B cell (primary cell): Measurements from ENCODE around the gene C21orf58. TPM values are rescaled to one million over a fixed set of nuclear protein-coding genes. Genes with fewer than 3 reads are reported as not detected.
A peak's percentile ranks its signal among the peaks of the same experiment; 100 is the strongest.

ENCODE experiments used
- ATAC-seq: fragments of 200-7000 bp; cut with Tn5 transposase; one replicate; pipeline ENCODE4 v1.10.0; 2021; ENCODE audit warnings: low read depth, mild to moderate bottlenecking, moderate number of reproducible peaks, moderate library complexity
- CTCF ChIA-PET: fragments of 350-600 bp; sonication (Branson Sonifier 250); formaldehyde crosslinking; loops from one replicate; lab custom pipeline; 2021; ENCODE audit warnings: antibody characterized with exemption, inconsistent platforms; lab: Charles Lee
- POLR2A ChIA-PET: fragments of 350-600 bp; sonication (Branson Sonifier 250); formaldehyde crosslinking; loops from one replicate; lab custom pipeline; 2021; ENCODE audit warnings: antibody characterized with exemption; lab: Charles Lee
- DNase-seq: peaks from one replicate; pipeline ENCODE4 v3.0.0; 2013
- H2AFZ ChIP-seq: 2 replicates; pipeline ENCODE4 v1.6.1; 2012; ENCODE audit warnings: mild to moderate bottlenecking, low read depth, low read length; ENCODE audit not compliant: insufficient read depth, poor library complexity, severe bottlenecking
- H3K27ac ChIP-seq, 2 donors: 1 replicate in 1 of 2; 2 replicates in 1 of 2; pipeline ENCODE4 v1.5.1; 2012 to 2013; ENCODE audit warnings: low read length in 2 of 2, mild to moderate bottlenecking in 2 of 2, moderate library complexity in 1 of 2
- H3K27me3 ChIP-seq, 4 experiments: fragments of 200-600 bp in 1 of 4; sonication (generic) in 1 of 4; replicated peaks in 1 of 4; 1 replicate in 2 of 4; 2 replicates in 2 of 4; pipeline versions ENCODE4 v1.6.1 to v1.7.0; 2013 to 2016; ENCODE audit warnings: low read length in 3 of 4, mild to moderate bottlenecking in 2 of 4, mixed read lengths in 1 of 4, moderate library complexity in 1 of 4; ENCODE audit not compliant: insufficient read depth in 4 of 4, control insufficient read depth in 3 of 4; ENCODE audit errors: control extremely low read depth in 1 of 4
- H3K36me3 ChIP-seq, 2 experiments: replicated peaks in 1 of 2; 1 replicate in 1 of 2; 2 replicates in 1 of 2; pipeline versions ENCODE4 v1.6.1 to v1.7.1; 2013; ENCODE audit warnings: low read length in 1 of 2; ENCODE audit not compliant: insufficient read depth in 2 of 2, control insufficient read depth in 1 of 2; ENCODE audit errors: control extremely low read depth in 1 of 2, extremely low read depth in 1 of 2
- H3K4me1 ChIP-seq, 2 donors: fragments of 200-600 bp in 1 of 2; sonication (generic) in 1 of 2; 1 replicate in 1 of 2; 2 replicates in 1 of 2; pipeline versions ENCODE4 v1.5.1 to v1.6.1; 2013 to 2017; ENCODE audit warnings: low read length in 2 of 2; ENCODE audit not compliant: control insufficient read depth in 2 of 2, insufficient read depth in 2 of 2
- H3K4me2 ChIP-seq: replicated peaks from 2 replicates; pipeline ENCODE3; 2012; ENCODE audit warnings: mild to moderate bottlenecking, low read depth, low read length; ENCODE audit not compliant: poor library complexity, severe bottlenecking
- H3K4me3 ChIP-seq, 5 experiments: fragments of 200-600 bp in 1 of 5; sonication (generic) in 1 of 5; 1 replicate in 3 of 5; 2 replicates in 2 of 5; pipeline versions ENCODE4 v1.5.1 to v1.7.0; 2011 to 2016; ENCODE audit warnings: low read length in 4 of 5, mild to moderate bottlenecking in 4 of 5, low read depth in 2 of 5, control low read depth in 1 of 5, moderate library complexity in 1 of 5; ENCODE audit not compliant: insufficient read depth in 1 of 5; ENCODE audit errors: control extremely low read depth in 1 of 5, extremely low read depth in 1 of 5
- H3K79me2 ChIP-seq: fragments of 200-600 bp; sonication (generic); one replicate; pipeline ENCODE4 v1.6.0; 2016; ENCODE audit warnings: low read length; ENCODE audit not compliant: control insufficient read depth, insufficient read depth
- H3K9ac ChIP-seq: fragments of 200-600 bp; sonication (generic); 2 replicates; pipeline ENCODE4 v1.6.1; 2017; ENCODE audit warnings: mild to moderate bottlenecking, low read length, moderate library complexity
- H3K9me3 ChIP-seq, 3 donors: one replicate each; pipeline versions ENCODE4 v1.6.1 to v1.7.1; 2013; ENCODE audit warnings: low read length in 2 of 3; ENCODE audit not compliant: control insufficient read depth in 2 of 3, insufficient read depth in 1 of 3; ENCODE audit errors: control extremely low read depth in 1 of 3
- H4K20me1 ChIP-seq: 2 replicates; pipeline ENCODE4 v1.6.0; 2012; ENCODE audit warnings: mild to moderate bottlenecking, low read length; ENCODE audit not compliant: insufficient read depth, control insufficient read depth, poor library complexity, severe bottlenecking
- H3K27ac Mint-ChIP-seq: one replicate; pipeline ENCODE4 v1.8.0; 2021; ENCODE audit warnings: mixed read lengths
- H3K27me3 Mint-ChIP-seq: one replicate; pipeline ENCODE4 v1.8.0; 2021; ENCODE audit warnings: mixed read lengths
- H3K4me1 Mint-ChIP-seq: one replicate; pipeline ENCODE4 v1.8.0; 2021; ENCODE audit warnings: mixed read lengths
- H3K4me3 Mint-ChIP-seq: one replicate; pipeline ENCODE4 v1.8.0; 2021; ENCODE audit warnings: mixed read lengths
- H3K9me3 Mint-ChIP-seq: one replicate; pipeline ENCODE4 v1.8.0; 2022; ENCODE audit warnings: mixed read lengths; ENCODE audit not compliant: insufficient read depth
- CTCF ChIP-seq: fragments of 200-600 bp; IDR thresholded peaks from one replicate; pipeline ENCODE4 v1.8.0; 2022; ENCODE audit warnings: antibody characterized with exemption, mild to moderate bottlenecking
- EZH2 ChIP-seq: IDR thresholded peaks from 2 replicates; pipeline ENCODE4 v1.6.1; 2012; ENCODE audit warnings: borderline replicate concordance, low read depth, mild to moderate bottlenecking, moderate library complexity, low read length; ENCODE audit not compliant: insufficient read depth, poor library complexity, severe bottlenecking
- WGBS: methylation state at CpG from one replicate; pipeline ENCODE4 v1.1.5; 2013; ENCODE audit warnings: missing lambda C conversion rate; ENCODE audit not compliant: insufficient coverage; 5-methylcytosine and 5-hydroxymethylcytosine counted together
- intact Hi-C: fragments of 100-400 bp; cut with micrococcal nuclease; formaldehyde crosslinking; loops from one replicate; pipeline ENCODE4 v1.10.0; 2022
- polyA plus RNA-seq: library from polyadenylated mRNA; depleted of rRNA; stranded (reverse); fragments of >200 nt; gene quantifications from 2 replicates; pipeline ENCODE4 v1.2.3, GENCODE V29; 2012
- total RNA-seq, 2 donors: library from RNA; stranded (reverse); fragments of 120-200 nt in 1 of 2; gene quantifications; 1 replicate in 1 of 2; 2 replicates in 1 of 2; pipeline versions ENCODE4 v1.2.3 to v1.2.4, GENCODE V29; 2013 to 2022

C21orf58 gene
- total and polyA plus RNA-seq, 2 donors (not counting 1 experiment from before 2014, with no cell fraction given): 6.3 to 9.5 TPM

GRCh38 chr21:46356494-46357334 is 33.0 kb upstream of the C21orf58 start:
- Histone ChIP-seq H4K20me1 (no peaks in the 10 kb centered on the region), H3K36me3 (peaks cover 0 to 38% of the 10 kb centered on the region in 2 experiments), H3K27ac (peak overlapping the region; percentile 12 to 51), H3K4me1 (peaks cover 0 to 3% of the 10 kb centered on the region in 2 donors), H3K4me2 (peak overlapping the region; percentile 24), H3K4me3 (peak overlapping the region in 1 of 5 experiments; percentile 7), H3K27me3 (no peaks in the 10 kb centered on the region), H3K79me2 (no peaks in the 10 kb centered on the region), H3K9me3 (peaks cover 0 to 3% (median 0%) of the 10 kb centered on the region in 3 donors), H2AFZ (no peak overlapping the region), H3K9ac (peak overlapping the region; percentile 35)
- Mint-ChIP-seq H3K9me3 (no peaks in the 10 kb centered on the region), H3K27ac (peak overlapping the region; percentile 78), H3K4me3 (peak overlapping the region; percentile 64), H3K4me1 (peaks cover 5% of the 10 kb centered on the region), H3K27me3 (no peaks in the 10 kb centered on the region)
- no peak for ATAC-seq
- CTCF ChIA-PET: no interaction called here
- 76% methylated on average over 21 of the region's 23 CpGs for WGBS
- intact Hi-C loops: no loop called here
- POLR2A ChIA-PET: no interaction called here
- no peak for TF ChIP-seq EZH2
- TF ChIP-seq CTCF: no peak
- DNase-seq: no peak

GRCh38 chr21:46356005-46356338 is 32.3 kb upstream of the C21orf58 start:
- no peaks in the 10 kb centered on the region for H3K27me3 ChIP-seq
- peaks cover 0 to 3% (median 0%) of the 10 kb centered on the region in 3 donors for H3K9me3 ChIP-seq
- H3K27ac ChIP-seq: no peak overlapping the region
- peaks cover 0 to 45% of the 10 kb centered on the region in 2 experiments for H3K36me3 ChIP-seq
- intact Hi-C loops: no loop called here
- ATAC-seq (no peak), DNase-seq (no peak)
- POLR2A ChIA-PET: no interaction called here
- H3K4me3 ChIP-seq: no peak overlapping the region
- TF ChIP-seq CTCF: no peak
- H3K27ac Mint-ChIP-seq: no peak overlapping the region
- no peaks in the 10 kb centered on the region for H3K79me2 ChIP-seq
- no peak overlapping the region for H3K9ac ChIP-seq
- CTCF ChIA-PET: no interaction called here
- no peak overlapping the region for H3K4me3 Mint-ChIP-seq
- 98% methylated on average over 12 of the region's 13 CpGs for WGBS
- no peaks in the 10 kb centered on the region for H4K20me1 ChIP-seq
- H2AFZ ChIP-seq: no peak overlapping the region
- H3K27me3 Mint-ChIP-seq: no peaks in the 10 kb centered on the region
- H3K4me2 ChIP-seq: no peak overlapping the region
- H3K4me1 ChIP-seq: peaks cover 0 to 3% of the 10 kb centered on the region in 2 donors
- no peaks in the 10 kb centered on the region for H3K9me3 Mint-ChIP-seq
- H3K4me1 Mint-ChIP-seq: peaks cover 5% of the 10 kb centered on the region
